ENCODE measurements around the gene UBE3A.

UBE3A gene

GRCh38 chr15:25408929-25409328 lies 29.9 kb downstream of the UBE3A start:
- Histone ChIP-seq H3K4me3 (replicated peaks; ENCODE audit: insufficient read depth, low read length) (no peak overlapping the region), H3K27me3 (ENCODE audit: insufficient read depth, poor library complexity, severe bottlenecking) (no peaks in the 10 kb centered on the region), H3K27ac (replicated peaks) (no peak overlapping the region)
- no peak for TF ChIP-seq CTCF (IDR thresholded peaks at IDR 0.05; ENCODE audit: insufficient read depth, low read length)
- no peak for TF ChIP-seq SPI1 (IDR thresholded peaks at IDR 0.05; ENCODE audit: borderline replicate concordance, low read depth)
- no peak for TF ChIP-seq GABPA (IDR thresholded peaks at IDR 0.05; ENCODE audit: low read depth)
- TF ChIP-seq, protein P1, sequence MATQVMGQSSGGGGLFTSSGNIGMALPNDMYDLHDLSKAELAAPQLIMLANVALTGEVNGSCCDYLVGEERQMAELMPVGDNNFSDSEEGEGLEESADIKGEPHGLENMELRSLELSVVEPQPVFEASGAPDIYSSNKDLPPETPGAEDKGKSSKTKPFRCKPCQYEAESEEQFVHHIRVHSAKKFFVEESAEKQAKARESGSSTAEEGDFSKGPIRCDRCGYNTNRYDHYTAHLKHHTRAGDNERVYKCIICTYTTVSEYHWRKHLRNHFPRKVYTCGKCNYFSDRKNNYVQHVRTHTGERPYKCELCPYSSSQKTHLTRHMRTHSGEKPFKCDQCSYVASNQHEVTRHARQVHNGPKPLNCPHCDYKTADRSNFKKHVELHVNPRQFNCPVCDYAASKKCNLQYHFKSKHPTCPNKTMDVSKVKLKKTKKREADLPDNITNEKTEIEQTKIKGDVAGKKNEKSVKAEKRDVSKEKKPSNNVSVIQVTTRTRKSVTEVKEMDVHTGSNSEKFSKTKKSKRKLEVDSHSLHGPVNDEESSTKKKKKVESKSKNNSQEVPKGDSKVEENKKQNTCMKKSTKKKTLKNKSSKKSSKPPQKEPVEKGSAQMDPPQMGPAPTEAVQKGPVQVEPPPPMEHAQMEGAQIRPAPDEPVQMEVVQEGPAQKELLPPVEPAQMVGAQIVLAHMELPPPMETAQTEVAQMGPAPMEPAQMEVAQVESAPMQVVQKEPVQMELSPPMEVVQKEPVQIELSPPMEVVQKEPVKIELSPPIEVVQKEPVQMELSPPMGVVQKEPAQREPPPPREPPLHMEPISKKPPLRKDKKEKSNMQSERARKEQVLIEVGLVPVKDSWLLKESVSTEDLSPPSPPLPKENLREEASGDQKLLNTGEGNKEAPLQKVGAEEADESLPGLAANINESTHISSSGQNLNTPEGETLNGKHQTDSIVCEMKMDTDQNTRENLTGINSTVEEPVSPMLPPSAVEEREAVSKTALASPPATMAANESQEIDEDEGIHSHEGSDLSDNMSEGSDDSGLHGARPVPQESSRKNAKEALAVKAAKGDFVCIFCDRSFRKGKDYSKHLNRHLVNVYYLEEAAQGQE (IDR thresholded peaks at IDR 0.05; ENCODE audit: insufficient replicate concordance, low read depth), result no peak
- TF ChIP-seq POLR2AphosphoS5 (IDR thresholded peaks at IDR 0.05; ENCODE audit: low read depth), result no peak
- no peak for DNase-seq (ENCODE audit: low read depth in 1 of 2, low spot score in 1 of 2)

- H3K4me3 ChIP-seq (replicated peaks; ENCODE audit: insufficient read depth, low read length), result no peak overlapping the region
- H3K27ac ChIP-seq (replicated peaks), result no peak overlapping the region
- TF ChIP-seq, protein P1 (IDR thresholded peaks at IDR 0.05; ENCODE audit: insufficient replicate concordance, low read depth), result no peak
- no peak for TF ChIP-seq GABPA (IDR thresholded peaks at IDR 0.05; ENCODE audit: low read depth)
- H3K27me3 ChIP-seq (ENCODE audit: insufficient read depth, poor library complexity, severe bottlenecking), result no peaks in the 10 kb centered on the region
- DNase-seq (ENCODE audit: low read depth in 1 of 2, low spot score in 1 of 2), result no peak
Measured at GRCh38 chr15:25408428-25408827, 30.4 kb downstream of the UBE3A start.

GRCh38 chr15:25407950-25408349 lies 30.9 kb downstream of the UBE3A start:
- Histone ChIP-seq H3K4me3 (replicated peaks; ENCODE audit: insufficient read depth, low read length) (no peak overlapping the region), H3K27ac (replicated peaks) (no peak overlapping the region), H3K27me3 (ENCODE audit: insufficient read depth, poor library complexity, severe bottlenecking) (no peaks in the 10 kb centered on the region)
- TF ChIP-seq, protein P1 (IDR thresholded peaks at IDR 0.05; ENCODE audit: insufficient replicate concordance, low read depth), result no peak
- no peak for TF ChIP-seq CTCF (IDR thresholded peaks at IDR 0.05; ENCODE audit: insufficient read depth, low read length)
- TF ChIP-seq SPI1 (IDR thresholded peaks at IDR 0.05; ENCODE audit: borderline replicate concordance, low read depth), result no peak
- TF ChIP-seq GABPA (IDR thresholded peaks at IDR 0.05; ENCODE audit: low read depth), result no peak
- no peak for TF ChIP-seq POLR2AphosphoS5 (IDR thresholded peaks at IDR 0.05; ENCODE audit: low read depth)
- no peak for DNase-seq (ENCODE audit: low read depth in 1 of 2, low spot score in 1 of 2)

DNA sequence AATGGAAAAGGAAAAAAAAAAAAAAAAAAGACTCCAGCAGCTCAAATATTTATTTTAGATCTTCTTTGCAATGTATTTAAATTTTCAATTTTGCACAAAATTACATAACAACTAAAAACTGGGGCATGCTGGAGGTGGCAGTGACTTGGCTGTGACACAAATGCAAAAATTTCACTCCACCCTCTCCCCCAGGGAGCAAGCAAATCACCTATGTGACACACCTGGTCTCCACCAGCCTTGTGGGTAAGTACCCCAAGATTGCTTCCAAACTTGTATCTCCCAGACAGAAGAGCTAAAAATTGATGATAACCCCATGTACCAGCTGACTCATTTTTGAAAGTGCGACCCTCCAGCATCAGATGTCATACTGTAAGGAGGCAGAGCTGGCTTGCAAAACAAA lies 32.0 kb downstream of the UBE3A start:
- DNase-seq (ENCODE audit: low read depth in 1 of 2, low spot score in 1 of 2), result no peak
- Histone ChIP-seq H3K27ac (replicated peaks) (no peak overlapping the region), H3K4me3 (replicated peaks; ENCODE audit: insufficient read depth, low read length) (no peak overlapping the region), H3K27me3 (ENCODE audit: insufficient read depth, poor library complexity, severe bottlenecking) (no peaks in the 10 kb centered on the region)
- TF ChIP-seq, protein P1 (IDR thresholded peaks at IDR 0.05; ENCODE audit: insufficient replicate concordance, low read depth), result no peak
- no peak for TF ChIP-seq CTCF (IDR thresholded peaks at IDR 0.05; ENCODE audit: insufficient read depth, low read length)
- TF ChIP-seq POLR2AphosphoS5 (IDR thresholded peaks at IDR 0.05; ENCODE audit: low read depth), result no peak
- TF ChIP-seq SPI1 (IDR thresholded peaks at IDR 0.05; ENCODE audit: borderline replicate concordance, low read depth), result no peak
- no peak for TF ChIP-seq GABPA (IDR thresholded peaks at IDR 0.05; ENCODE audit: low read depth)
